HepG2 (cell line): ENCODE data around the gene MAIP1. TPM values are rescaled to one million over a fixed set of nuclear protein-coding genes. Genes with fewer than 3 reads are reported as not detected.

Experiments
- ATAC-seq: fragments of 200-7000 bp; cut with Tn5 transposase; 3 replicates; pipeline ENCODE4 v1.9.1; 2020; ENCODE audit warnings: mild to moderate bottlenecking, moderate library complexity
- BruUV-seq: library from RNA; stranded (reverse); fragments of 400-500 nt; replicated peaks from 2 replicates; lab custom pipeline; 2021; lab: Mats Ljungman, UMichigan
- CTCF ChIA-PET: fragments of 300-600 bp; formaldehyde crosslinking; extraction: SDS; loops from one replicate; lab custom pipeline; 2021; ENCODE audit warnings: low total read pairs, inconsistent platforms, low intra/inter-chr PET ratio; lab: Yijun Ruan, JAX
- POLR2A ChIA-PET: fragments of 350-600 bp; sonication (Branson Sonifier 250); formaldehyde crosslinking; loops from one replicate; lab custom pipeline; 2020; ENCODE audit warnings: antibody characterized with exemption, inconsistent platforms; lab: Yijun Ruan, JAX
- DNase-seq: peaks from one replicate; pipeline ENCODE4 v3.0.0-alpha.2; 2015; ENCODE audit warnings: low spot score
- FAIRE-seq: peaks from 3 replicates; lab custom pipeline; 2011; peaks lifted over from hg19 to GRCh38; lab: Jason Lieb, UNC
- H2AFZ ChIP-seq: one replicate; pipeline ENCODE4 v1.6.1; 2011; ENCODE audit warnings: low read length, inconsistent platforms
- H3K27ac ChIP-seq: fragments of 300-600 bp; 3 replicates; pipeline ENCODE4 v1.8.0; 2011; ENCODE audit warnings: mixed run types, mild to moderate bottlenecking, mixed read lengths, low read length, inconsistent platforms; ENCODE audit not compliant: insufficient read depth; ENCODE audit errors: extremely low read length
- H3K27me3 ChIP-seq, 2 experiments: fragments of 200-600 bp in 1 of 2; 2 replicates in 1 of 2; 3 replicates in 1 of 2; pipeline versions ENCODE4 v1.6.0 to v1.8.0; 2011; ENCODE audit warnings: low read length in 2 of 2, mild to moderate bottlenecking in 2 of 2, moderate library complexity in 2 of 2, inconsistent platforms in 1 of 2; ENCODE audit not compliant: insufficient read depth in 2 of 2, control insufficient read depth in 1 of 2
- H3K36me3 ChIP-seq, 2 experiments: fragments of 200-600 bp in 1 of 2; replicated peaks in 1 of 2; 2 replicates in 1 of 2; 3 replicates in 1 of 2; pipeline versions ENCODE4 v1.5.1 to v1.8.0; 2011; ENCODE audit warnings: low read length in 2 of 2, inconsistent platforms in 1 of 2; ENCODE audit not compliant: insufficient read depth in 2 of 2, control insufficient read depth in 1 of 2
- H3K4me1 ChIP-seq: 2 replicates; pipeline ENCODE4 v1.5.1; 2012; ENCODE audit warnings: low read length, inconsistent platforms; ENCODE audit not compliant: insufficient read depth
- H3K4me2 ChIP-seq: 2 replicates; pipeline ENCODE4 v1.6.0; 2011; ENCODE audit warnings: low read depth, low read length, inconsistent platforms
- H3K4me3 ChIP-seq, 3 experiments: fragments of 200-600 bp in 1 of 3; sonication (generic), shearing (Covaris generic) in 1 of 3; replicated peaks in 1 of 3; 2 replicates each; pipeline ENCODE4 v1.5.1; 2011 to 2016; ENCODE audit warnings: low read length in 3 of 3, inconsistent platforms in 2 of 3, low read depth in 2 of 3, mild to moderate bottlenecking in 2 of 3, control low read depth in 1 of 3, mixed read lengths in 1 of 3; ENCODE audit not compliant: insufficient read depth in 1 of 3
- H3K79me2 ChIP-seq: one replicate; pipeline ENCODE4 v1.6.1; 2011; ENCODE audit warnings: low read length, inconsistent platforms; ENCODE audit not compliant: insufficient read depth
- H3K9ac ChIP-seq: 2 replicates; pipeline ENCODE4 v1.6.0; 2011; ENCODE audit warnings: mild to moderate bottlenecking, low read depth, low read length, inconsistent platforms; ENCODE audit not compliant: insufficient read depth
- H3K9me3 ChIP-seq: 2 replicates; pipeline ENCODE4 v1.5.1; 2012; ENCODE audit warnings: mild to moderate bottlenecking, low read length
- H4K20me1 ChIP-seq: 2 replicates; pipeline ENCODE4 v1.6.0; 2011; ENCODE audit warnings: inconsistent platforms, mild to moderate bottlenecking, low read length, moderate library complexity; ENCODE audit not compliant: insufficient read depth
- AGO2 ChIP-seq: fragments of 200-400 bp; formaldehyde crosslinking; optimal IDR thresholded peaks from 2 replicates; pipeline ENCODE3; 2017; ENCODE audit warnings: mild to moderate bottlenecking, low read depth, low read length, moderate library complexity
- CSRNP1 ChIP-seq: sonication (generic); formaldehyde crosslinking; IDR thresholded peaks from 2 replicates; pipeline ENCODE4 v1.8.1; 2023; ENCODE audit warnings: mild to moderate bottlenecking, missing genetic modification reagents
- POLR2AphosphoS5 ChIP-seq: IDR thresholded peaks from 2 replicates; pipeline ENCODE4 v1.6.1; 2012; ENCODE audit warnings: low read depth, low read length
- POLR2G ChIP-seq: fragments of 200-400 bp; formaldehyde crosslinking; IDR thresholded peaks from 2 replicates; pipeline ENCODE4 v1.6.1; 2018; ENCODE audit warnings: mild to moderate bottlenecking, low read depth, low read length, moderate library complexity
- PTBP1 ChIP-seq: fragments of 200-400 bp; formaldehyde crosslinking; IDR thresholded peaks from 2 replicates; pipeline ENCODE4 v1.6.1; 2018; ENCODE audit warnings: low read length, low read depth; ENCODE audit not compliant: poor library complexity, severe bottlenecking
- ZNF362 ChIP-seq: sonication (generic); formaldehyde crosslinking; IDR thresholded peaks from 2 replicates; pipeline ENCODE4 v1.4.0; 2020; ENCODE audit warnings: missing genetic modification reagents, mild to moderate bottlenecking, borderline replicate concordance
- WGBS: methylation state at CpG from one replicate; pipeline ENCODE4 v1.1.6; 2017; ENCODE audit warnings: low lambda C conversion rate; 5-methylcytosine and 5-hydroxymethylcytosine counted together
- in situ Hi-C: cut with HindIII; loops from 2 replicates; pipeline ENCODE4 v1.10.0; 2017; ENCODE audit warnings: low pct_unique_long_range_greater_than_20kb; ENCODE audit not compliant: extremely low pct_ligation_motif_present
- intact Hi-C: fragments of 100-400 bp; cut with micrococcal nuclease; formaldehyde crosslinking; loops from one replicate; pipeline ENCODE4 v1.10.0; 2022; ENCODE audit not compliant: unreplicated experiment
- polyA plus RNA-seq, 8 experiments: library from polyadenylated mRNA; depleted of rRNA in 3 of 8; stranded (reverse) in 7 of 8; unstranded in 1 of 8; fragments of >200 nt; fragmentation: Illumina TruSeq in 4 of 8; extraction: Trizol in 4 of 8; gene quantifications; 2 replicates each; pipeline versions ENCODE4 v1.2.1 to v1.2.3, GENCODE V29; 2011 to 2016; ENCODE audit warnings: low read depth in 4 of 8, missing spikeins in 1 of 8, mixed read lengths in 1 of 8; ENCODE audit not compliant: insufficient read depth in 1 of 8
- total RNA-seq, 5 experiments: library from RNA; depleted of rRNA; stranded (reverse); fragments of >200 nt; fragmentation: Illumina TruSeq; extraction: Trizol; gene quantifications; 2 replicates each; pipeline ENCODE4 v1.2.3, GENCODE V29; 2016; ENCODE audit warnings: low read depth in 1 of 5
- TF ChIP-seq, protein P1 (sequence below): sonication (generic); formaldehyde crosslinking; IDR thresholded peaks from 2 replicates; pipeline ENCODE4 v1.4.0; 2020; ENCODE audit warnings: missing genetic modification reagents
- TF ChIP-seq, protein P2 (sequence below): IDR thresholded peaks from 2 replicates; pipeline ENCODE4 v1.6.1; 2012; ENCODE audit warnings: low read length, improper control_type of control experiment

MAIP1 gene
- total and polyA plus RNA-seq, 2 of the 13 experiments (the other 11 are each of a cell fraction or from before 2014, with no cell fraction given), result 22.3 to 72.9 TPM

- no TSS peak for BruUV-seq
- peaks cover 11% of the 10 kb centered on the region for H3K79me2 ChIP-seq
- peaks cover 2 to 41% of the 10 kb centered on the region in 2 experiments for H3K36me3 ChIP-seq
- intact Hi-C loops (no loop called here), in situ Hi-C loops (no loop called here)
- TF ChIP-seq, protein P1, sequence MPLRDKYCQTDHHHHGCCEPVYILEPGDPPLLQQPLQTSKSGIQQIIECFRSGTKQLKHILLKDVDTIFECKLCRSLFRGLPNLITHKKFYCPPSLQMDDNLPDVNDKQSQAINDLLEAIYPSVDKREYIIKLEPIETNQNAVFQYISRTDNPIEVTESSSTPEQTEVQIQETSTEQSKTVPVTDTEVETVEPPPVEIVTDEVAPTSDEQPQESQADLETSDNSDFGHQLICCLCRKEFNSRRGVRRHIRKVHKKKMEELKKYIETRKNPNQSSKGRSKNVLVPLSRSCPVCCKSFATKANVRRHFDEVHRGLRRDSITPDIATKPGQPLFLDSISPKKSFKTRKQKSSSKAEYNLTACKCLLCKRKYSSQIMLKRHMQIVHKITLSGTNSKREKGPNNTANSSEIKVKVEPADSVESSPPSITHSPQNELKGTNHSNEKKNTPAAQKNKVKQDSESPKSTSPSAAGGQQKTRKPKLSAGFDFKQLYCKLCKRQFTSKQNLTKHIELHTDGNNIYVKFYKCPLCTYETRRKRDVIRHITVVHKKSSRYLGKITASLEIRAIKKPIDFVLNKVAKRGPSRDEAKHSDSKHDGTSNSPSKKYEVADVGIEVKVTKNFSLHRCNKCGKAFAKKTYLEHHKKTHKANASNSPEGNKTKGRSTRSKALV (CRISPR knock-in tag), result no peak
- peak; percentile 10 for TF ChIP-seq POLR2AphosphoS5
- peak; percentile 13; the same call in 1 of the 3 replicates for ATAC-seq
- POLR2A ChIA-PET, result no interaction called here
- no peaks in the 10 kb centered on the region for H3K9me3 ChIP-seq
- FAIRE-seq, result no peak
- no peaks in the 10 kb centered on the region for H4K20me1 ChIP-seq
- H2AFZ ChIP-seq, result no peak overlapping the region
- no peaks in the 10 kb centered on the region for H3K4me1 ChIP-seq
- H3K4me3 ChIP-seq, result no peak overlapping the region
- H3K9ac ChIP-seq, result no peak overlapping the region
- H3K4me2 ChIP-seq, result no peak overlapping the region
- no peak for DNase-seq
- H3K27me3 ChIP-seq, result no peaks in the 10 kb centered on the region
- CTCF ChIA-PET, result no interaction called here
- H3K27ac ChIP-seq, result no peak overlapping the region
Measured at GRCh38 chr2:199928626-199929025, 26.8 kb upstream of the MAIP1 start.

GRCh38 chr2:199929262-199929661 is 26.1 kb upstream of the MAIP1 start:
- H2AFZ ChIP-seq, result no peak overlapping the region
- POLR2A ChIA-PET, result no interaction called here
- H3K27me3 ChIP-seq, result no peaks in the 10 kb centered on the region
- H3K9me3 ChIP-seq, result no peaks in the 10 kb centered on the region
- H3K4me3 ChIP-seq, result no peak overlapping the region
- 97% methylated on average over 2 of the region's 2 CpGs for WGBS
- TF ChIP-seq CSRNP1, result no peak
- TF ChIP-seq, protein P2, sequence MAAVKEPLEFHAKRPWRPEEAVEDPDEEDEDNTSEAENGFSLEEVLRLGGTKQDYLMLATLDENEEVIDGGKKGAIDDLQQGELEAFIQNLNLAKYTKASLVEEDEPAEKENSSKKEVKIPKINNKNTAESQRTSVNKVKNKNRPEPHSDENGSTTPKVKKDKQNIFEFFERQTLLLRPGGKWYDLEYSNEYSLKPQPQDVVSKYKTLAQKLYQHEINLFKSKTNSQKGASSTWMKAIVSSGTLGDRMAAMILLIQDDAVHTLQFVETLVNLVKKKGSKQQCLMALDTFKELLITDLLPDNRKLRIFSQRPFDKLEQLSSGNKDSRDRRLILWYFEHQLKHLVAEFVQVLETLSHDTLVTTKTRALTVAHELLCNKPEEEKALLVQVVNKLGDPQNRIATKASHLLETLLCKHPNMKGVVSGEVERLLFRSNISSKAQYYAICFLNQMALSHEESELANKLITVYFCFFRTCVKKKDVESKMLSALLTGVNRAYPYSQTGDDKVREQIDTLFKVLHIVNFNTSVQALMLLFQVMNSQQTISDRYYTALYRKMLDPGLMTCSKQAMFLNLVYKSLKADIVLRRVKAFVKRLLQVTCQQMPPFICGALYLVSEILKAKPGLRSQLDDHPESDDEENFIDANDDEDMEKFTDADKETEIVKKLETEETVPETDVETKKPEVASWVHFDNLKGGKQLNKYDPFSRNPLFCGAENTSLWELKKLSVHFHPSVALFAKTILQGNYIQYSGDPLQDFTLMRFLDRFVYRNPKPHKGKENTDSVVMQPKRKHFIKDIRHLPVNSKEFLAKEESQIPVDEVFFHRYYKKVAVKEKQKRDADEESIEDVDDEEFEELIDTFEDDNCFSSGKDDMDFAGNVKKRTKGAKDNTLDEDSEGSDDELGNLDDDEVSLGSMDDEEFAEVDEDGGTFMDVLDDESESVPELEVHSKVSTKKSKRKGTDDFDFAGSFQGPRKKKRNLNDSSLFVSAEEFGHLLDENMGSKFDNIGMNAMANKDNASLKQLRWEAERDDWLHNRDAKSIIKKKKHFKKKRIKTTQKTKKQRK, result no peak
- peak; percentile 75 for TF ChIP-seq AGO2
- TF ChIP-seq PTBP1, result no peak
- peak; percentile 15; the same call in 1 of the 2 replicates for TF ChIP-seq ZNF362
- peak; percentile 37; the same call in 1 of the 2 replicates for TF ChIP-seq POLR2G
- TF ChIP-seq, all 625 proteins: peak for 3
- ATAC-seq (peak; percentile 62), DNase-seq (no peak), FAIRE-seq (no peak)
- no peak overlapping the region for H3K4me2 ChIP-seq
- no peak overlapping the region for H3K27ac ChIP-seq
- no peaks in the 10 kb centered on the region for H3K4me1 ChIP-seq
- CTCF ChIA-PET, result no interaction called here
- H4K20me1 ChIP-seq, result no peaks in the 10 kb centered on the region
- in situ Hi-C loops, result no loop called here
- intact Hi-C loops, result no loop called here
- BruUV-seq, result no TSS peak
- peaks cover 2 to 41% of the 10 kb centered on the region in 2 experiments for H3K36me3 ChIP-seq
- H3K79me2 ChIP-seq, result peaks cover 7% of the 10 kb centered on the region
- no peak overlapping the region for H3K9ac ChIP-seq
